Stimulated activated CD8-positive, alpha-beta memory T cell treated with anti-CD3 and anti-CD28 coated beads, Interleukin-7, amount 100 ng/mL, for 24 hours (primary cell): ENCODE measurements around the gene PLPP1.

Experiments
- DNase-seq: peaks from one replicate; pipeline ENCODE4 v3.0.0-alpha.2; 2020; ENCODE audit warnings: low read depth

Gene PLPP1

GRCh38 chr5:55406292-55406691 lies 128.5 kb downstream of the PLPP1 start:
- no peak for DNase-seq

DNA sequence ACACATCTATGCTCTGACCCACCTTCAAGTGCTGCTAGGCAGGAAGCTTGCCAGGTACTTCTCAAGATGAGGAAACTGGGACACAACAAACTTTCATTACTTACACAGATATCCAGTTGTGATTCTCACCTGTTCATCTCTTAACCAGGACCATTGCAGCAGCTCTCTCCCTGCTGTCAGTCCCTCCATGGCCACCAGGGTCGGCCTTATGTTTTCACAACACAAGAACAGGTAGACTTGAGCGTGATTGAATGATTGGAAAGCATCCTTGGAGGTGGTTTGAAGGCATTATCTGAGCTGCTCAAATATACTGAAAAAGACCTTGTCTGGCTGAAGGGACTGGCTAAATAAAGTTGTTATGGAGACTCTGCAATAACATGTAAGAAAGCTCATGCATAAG lies 132.6 kb downstream of the PLPP1 start:
- DNase-seq: no peak

DNA sequence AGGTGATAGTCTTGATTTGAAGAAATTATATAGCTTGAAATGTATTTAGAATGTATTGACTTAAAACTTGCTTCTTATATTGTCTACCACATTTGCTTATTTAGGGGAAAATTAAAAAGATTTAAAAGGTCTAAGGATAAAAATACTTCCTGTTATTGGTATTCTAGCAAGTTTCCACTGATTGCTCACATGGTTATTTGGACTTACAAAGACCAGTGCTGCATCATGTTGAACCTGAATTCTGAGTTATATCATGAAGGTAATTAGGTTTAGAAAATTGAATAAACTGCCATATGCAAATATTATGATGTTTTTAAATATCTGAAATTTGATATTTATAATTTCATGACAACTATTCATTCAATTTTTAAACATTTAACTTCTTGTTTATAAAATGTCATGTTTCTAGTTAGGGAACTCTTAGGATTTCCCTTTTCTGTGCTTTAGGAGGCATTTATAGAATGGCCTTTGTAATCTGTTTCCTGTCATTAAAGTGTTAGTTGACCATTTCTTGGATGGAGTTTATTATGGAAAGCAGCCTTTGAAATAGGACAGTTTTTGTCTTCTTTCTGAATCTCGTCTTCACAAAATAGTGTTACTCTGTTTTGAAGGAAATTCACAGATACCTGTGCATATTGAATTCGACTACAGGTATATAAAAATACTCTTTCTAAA lies 141.1 kb downstream of the PLPP1 start:
- DNase-seq: no peak

- DNase-seq: no peak
Measured at GRCh38 chr5:55392669-55393068, 142.1 kb downstream of the PLPP1 start.

- DNase-seq: no peak
Measured at GRCh38 chr5:55391707-55392106, 143.1 kb downstream of the PLPP1 start.

DNA sequence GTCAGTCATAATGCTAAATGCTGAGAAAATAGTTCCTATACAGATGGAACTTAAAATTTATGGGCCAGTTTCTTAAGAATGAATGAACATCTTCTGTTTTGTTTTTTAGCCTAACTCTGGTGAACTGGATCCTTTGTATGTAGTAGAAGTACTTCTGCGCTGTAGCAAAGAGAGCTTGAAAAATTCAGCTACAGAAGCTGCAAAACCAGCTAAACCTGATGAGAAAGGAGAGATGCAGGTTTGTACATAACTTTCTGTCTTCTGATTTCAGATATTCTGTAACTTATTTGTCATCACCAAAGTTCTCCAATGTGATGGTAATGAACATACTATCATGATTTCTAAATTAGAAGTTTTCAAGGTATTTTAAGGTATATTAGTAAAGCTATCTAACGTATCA lies 146.9 kb downstream of the PLPP1 start:
- no peak for DNase-seq

GRCh38 chr5:55386356-55386755 lies 148.4 kb downstream of the PLPP1 start:
- DNase-seq: no peak

DNA sequence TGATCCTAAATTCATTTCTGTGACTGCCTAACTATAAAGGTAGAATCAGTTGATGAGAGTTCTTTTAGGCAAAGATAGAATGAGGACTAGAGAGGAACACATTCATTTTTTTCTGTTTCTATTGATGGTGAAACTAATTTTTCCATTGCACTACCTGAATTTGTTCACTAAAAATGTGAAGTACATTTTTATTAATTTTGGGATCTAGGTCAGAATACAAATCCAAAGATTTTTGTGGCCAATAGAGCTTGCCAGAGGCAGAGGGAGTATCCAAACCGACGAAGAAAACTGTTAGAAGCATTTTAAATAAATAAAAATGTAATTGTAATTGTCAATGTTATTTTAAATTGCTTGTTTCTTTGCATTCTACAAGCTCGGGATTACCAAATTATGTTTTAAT lies 148.9 kb downstream of the PLPP1 start:
- DNase-seq: no peak

GRCh38 chr5:55385227-55385626 lies 149.5 kb downstream of the PLPP1 start:
- no peak for DNase-seq

DNA sequence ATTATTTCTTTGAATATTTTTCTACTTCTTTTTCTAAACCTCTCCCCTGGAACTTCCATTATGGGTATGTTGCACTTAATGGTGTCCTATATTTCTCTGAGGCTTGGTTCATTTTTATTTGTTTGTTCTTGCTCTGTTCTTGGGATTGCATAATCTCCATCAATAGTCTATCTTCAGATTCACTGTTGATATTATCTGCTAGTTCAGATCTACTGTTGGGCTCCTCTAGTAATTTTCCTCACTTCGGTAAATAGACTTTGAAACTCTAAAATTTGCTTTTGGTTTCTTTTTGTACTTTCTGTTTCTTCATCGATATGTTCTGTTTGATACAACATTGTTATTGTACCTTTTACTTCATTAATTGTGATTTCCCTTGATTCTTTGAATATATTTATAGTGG lies 150.7 kb downstream of the PLPP1 start:
- DNase-seq: no peak

- DNase-seq: no peak
Measured at GRCh38 chr5:55383254-55383653, 151.5 kb downstream of the PLPP1 start.

DNA sequence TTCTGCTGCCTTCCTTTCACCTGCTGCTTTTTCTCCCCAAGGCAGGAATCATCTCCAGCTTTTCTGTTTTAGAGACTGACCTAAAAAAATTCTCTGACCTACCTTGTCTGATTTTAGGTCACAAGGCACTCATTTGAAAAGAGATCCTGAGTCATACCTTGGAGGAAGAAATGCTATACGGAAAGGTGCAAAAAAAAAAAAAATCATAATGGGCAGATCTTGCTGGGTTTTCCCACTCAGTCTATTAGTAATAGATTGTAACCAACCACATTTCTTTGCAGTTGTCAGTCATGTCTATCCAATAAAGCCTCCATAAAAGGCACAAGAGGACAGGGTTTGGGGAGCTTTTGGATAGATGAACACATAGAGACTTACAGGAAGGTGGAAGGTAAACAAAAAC lies 157.0 kb downstream of the PLPP1 start:
- no peak for DNase-seq
